ENCODE results near the gene MBOAT1. TPM values are rescaled to one million over a fixed set of nuclear protein-coding genes. Genes with fewer than 3 reads are reported as not detected.

The MBOAT1 gene
- total RNA-seq, 4 donors from 2014 or later = 17.3 to 57.0 (median 45.2) TPM

GRCh38 chr6:20085817-20086216, 126.5 kb downstream of the MBOAT1 start:
- no peak for TF ChIP-seq CTCF (IDR thresholded peaks at IDR 0.05)
- no peak for TF ChIP-seq POLR2A (IDR thresholded peaks at IDR 0.05)
- H3K4me1 ChIP-seq = no peaks in the 10 kb centered on the region
- H3K36me3 ChIP-seq = no peaks in the 10 kb centered on the region
- no peak overlapping the region for H3K4me3 ChIP-seq
- DNase-seq = no peak
- H3K27ac ChIP-seq = no peak overlapping the region
- no peaks in the 10 kb centered on the region for H3K9me3 ChIP-seq
- H3K27me3 ChIP-seq = no peaks in the 10 kb centered on the region

- no peak overlapping the region for H3K4me3 ChIP-seq
- TF ChIP-seq CTCF (IDR thresholded peaks at IDR 0.05) (no peak), POLR2A (IDR thresholded peaks at IDR 0.05) (no peak)
- H3K27me3 ChIP-seq = no peaks in the 10 kb centered on the region
- no peaks in the 10 kb centered on the region for H3K36me3 ChIP-seq
- no peaks in the 10 kb centered on the region for H3K9me3 ChIP-seq
- no peaks in the 10 kb centered on the region for H3K4me1 ChIP-seq
- H3K27ac ChIP-seq = no peak overlapping the region
- no peak for DNase-seq
Observed at GRCh38 chr6:20084411-20084810, 127.9 kb downstream of the MBOAT1 start.

GRCh38 chr6:20071998-20072397, 140.3 kb downstream of the MBOAT1 start:
- Histone ChIP-seq H3K27ac (no peak overlapping the region), H3K27me3 (no peaks in the 10 kb centered on the region), H3K9me3 (no peaks in the 10 kb centered on the region), H3K4me3 (no peak overlapping the region), H3K36me3 (no peaks in the 10 kb centered on the region), H3K4me1 (no peaks in the 10 kb centered on the region)
- no peak for DNase-seq
- TF ChIP-seq POLR2A (IDR thresholded peaks at IDR 0.05) (no peak), CTCF (IDR thresholded peaks at IDR 0.05) (no peak)

GRCh38 chr6:20070047-20070446, 142.2 kb downstream of the MBOAT1 start:
- no peaks in the 10 kb centered on the region for H3K36me3 ChIP-seq
- TF ChIP-seq POLR2A (IDR thresholded peaks at IDR 0.05) (no peak), CTCF (IDR thresholded peaks at IDR 0.05) (no peak)
- no peak overlapping the region for H3K4me3 ChIP-seq
- H3K27me3 ChIP-seq = no peaks in the 10 kb centered on the region
- H3K4me1 ChIP-seq = no peaks in the 10 kb centered on the region
- DNase-seq = no peak
- H3K9me3 ChIP-seq = no peaks in the 10 kb centered on the region
- no peak overlapping the region for H3K27ac ChIP-seq

- DNase-seq = no peak
- Histone ChIP-seq H3K27me3 (no peaks in the 10 kb centered on the region), H3K9me3 (no peaks in the 10 kb centered on the region), H3K4me1 (no peaks in the 10 kb centered on the region), H3K4me3 (no peak overlapping the region), H3K36me3 (no peaks in the 10 kb centered on the region), H3K27ac (no peak overlapping the region)
- TF ChIP-seq POLR2A (IDR thresholded peaks at IDR 0.05) (no peak), CTCF (IDR thresholded peaks at IDR 0.05) (no peak)
Observed at GRCh38 chr6:20069021-20069522, 143.2 kb downstream of the MBOAT1 start.

- Histone ChIP-seq H3K27ac (no peak overlapping the region), H3K4me1 (no peaks in the 10 kb centered on the region), H3K9me3 (no peaks in the 10 kb centered on the region), H3K4me3 (no peak overlapping the region), H3K36me3 (no peaks in the 10 kb centered on the region), H3K27me3 (no peaks in the 10 kb centered on the region)
- TF ChIP-seq POLR2A (IDR thresholded peaks at IDR 0.05) (no peak), CTCF (IDR thresholded peaks at IDR 0.05) (no peak)
- no peak for DNase-seq
Observed at GRCh38 chr6:20068421-20068988, 143.8 kb downstream of the MBOAT1 start.

Data from Peyer's patch (tissue), 4 donors.